ENCODE results near the gene SLMAP.

Gene SLMAP

DNA sequence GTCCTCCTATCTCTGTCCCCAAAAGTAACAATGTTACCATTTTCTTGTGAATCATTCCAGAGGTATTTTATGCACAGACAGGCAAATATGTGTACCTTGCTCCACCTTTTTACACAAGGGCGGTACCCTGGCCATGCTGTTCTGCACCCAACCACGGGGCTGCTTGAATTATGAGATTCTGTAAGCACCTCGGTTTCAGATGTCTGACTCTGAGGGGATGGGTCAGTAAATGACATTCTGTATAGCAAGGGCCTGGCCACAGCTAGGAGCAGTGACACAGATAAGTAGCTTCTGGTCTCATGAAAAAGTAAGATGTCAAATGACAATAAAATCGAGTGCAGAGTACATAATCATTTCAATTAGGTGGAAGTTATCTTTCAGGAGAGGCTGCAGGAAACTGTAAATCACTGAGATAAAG lies 221.7 kb downstream of the SLMAP start:
- Histone ChIP-seq H3K4me3 (ENCODE audit: insufficient read depth, low read depth, low read length, poor library complexity, severe bottlenecking) (no peak overlapping the region), H3K36me3 (ENCODE audit: control insufficient read depth, insufficient read depth, low read length) (no peaks in the 10 kb centered on the region), H3K27ac (ENCODE audit: insufficient read depth, low read length, poor library complexity, severe bottlenecking) (no peak overlapping the region), H3K9me3 (ENCODE audit: control insufficient read depth, low read length) (no peaks in the 10 kb centered on the region), H3K4me1 (ENCODE audit: control insufficient read depth, insufficient read depth, low read length, poor library complexity, severe bottlenecking) (no peaks in the 10 kb centered on the region), H3K27me3 (replicated peaks; ENCODE audit: control insufficient read depth, insufficient read depth, low read length, poor library complexity, severe bottlenecking) (no peaks in the 10 kb centered on the region)
- no peak for DNase-seq

DNA sequence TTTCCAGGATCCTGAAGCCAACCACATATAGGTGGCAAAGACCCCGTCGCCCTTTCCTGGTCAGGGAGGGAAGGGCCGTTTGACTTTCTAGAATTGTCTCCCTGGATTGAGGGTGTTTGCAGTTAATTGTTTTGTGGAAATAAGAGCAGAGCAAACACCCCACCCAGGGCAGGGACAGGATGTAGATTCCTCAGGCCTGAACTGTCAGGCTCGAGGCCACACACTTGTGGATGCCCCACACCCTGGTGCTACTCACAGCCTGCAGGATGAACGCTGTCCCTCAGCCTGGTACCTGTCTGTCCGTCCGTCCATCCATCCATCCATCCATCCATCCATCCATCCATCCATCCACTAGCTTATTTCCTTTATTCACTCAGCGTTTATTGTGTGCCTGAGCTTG lies 222.2 kb downstream of the SLMAP start:
- Histone ChIP-seq H3K27me3 (replicated peaks; ENCODE audit: control insufficient read depth, insufficient read depth, low read length, poor library complexity, severe bottlenecking) (no peaks in the 10 kb centered on the region), H3K36me3 (ENCODE audit: control insufficient read depth, insufficient read depth, low read length) (no peaks in the 10 kb centered on the region), H3K4me3 (ENCODE audit: insufficient read depth, low read depth, low read length, poor library complexity, severe bottlenecking) (no peak overlapping the region), H3K4me1 (ENCODE audit: control insufficient read depth, insufficient read depth, low read length, poor library complexity, severe bottlenecking) (peaks cover under 1% of the 10 kb centered on the region), H3K27ac (ENCODE audit: insufficient read depth, low read length, poor library complexity, severe bottlenecking) (no peak overlapping the region), H3K9me3 (ENCODE audit: control insufficient read depth, low read length) (no peaks in the 10 kb centered on the region)
- no peak for DNase-seq

All from effector memory CD4-positive, alpha-beta T cell (primary cell).